Measurements from ENCODE around the gene DLGAP5. TPM values are rescaled to one million over a fixed set of nuclear protein-coding genes. Genes with fewer than 3 reads are reported as not detected.

The DLGAP5 gene
- total and polyA plus RNA-seq, 2 donors (not counting 1 experiment from before 2014, with no cell fraction given), result 8.1 to 10.5 TPM

GRCh38 chr14:55152052-55152753, 39.2 kb downstream of the DLGAP5 start:
- Histone ChIP-seq H3K4me1 (ENCODE audit: control insufficient read depth, extremely low read depth, insufficient read depth, low read length) (peaks cover 4% of the 10 kb centered on the region), H3K36me3 (ENCODE audit: control insufficient read depth, insufficient read depth, low read length) (peaks cover 4% of the 10 kb centered on the region), H2AFZ (ENCODE audit: low read length) (no peak overlapping the region), H3K9ac (ENCODE audit: insufficient read depth, low read length) (no peak overlapping the region), H3K9me3 (ENCODE audit: control insufficient read depth, insufficient read depth, low read depth, low read length) (no peaks in the 10 kb centered on the region), H3K27me3 (ENCODE audit: control insufficient read depth, insufficient read depth, low read length) (no peaks in the 10 kb centered on the region), H3K27ac (ENCODE audit: insufficient read depth, low read length) (peak overlapping the region; percentile 41), H3K4me3 (replicated peaks in 1 of 4; ENCODE audit: control extremely low read depth in 1 of 4, insufficient read depth in 1 of 4, low read depth in 3 of 4, low read length in 4 of 4) (no peak overlapping the region), H3K4me2 (ENCODE audit: extremely low read depth, insufficient read depth, low read length) (peak overlapping the region; percentile 45), H4K20me1 (ENCODE audit: control insufficient read depth, extremely low read depth, insufficient read depth, low read length) (no peaks in the 10 kb centered on the region), H3K79me2 (ENCODE audit: control insufficient read depth, insufficient read depth, low read length) (no peaks in the 10 kb centered on the region)
- peak; percentile 31 to 84 for DNase-seq (ENCODE audit: low read depth in 2 of 2)
- TF ChIP-seq EZH2 (IDR thresholded peaks at IDR 0.05; ENCODE audit: low read length, missing control alignments), result no peak

DNA sequence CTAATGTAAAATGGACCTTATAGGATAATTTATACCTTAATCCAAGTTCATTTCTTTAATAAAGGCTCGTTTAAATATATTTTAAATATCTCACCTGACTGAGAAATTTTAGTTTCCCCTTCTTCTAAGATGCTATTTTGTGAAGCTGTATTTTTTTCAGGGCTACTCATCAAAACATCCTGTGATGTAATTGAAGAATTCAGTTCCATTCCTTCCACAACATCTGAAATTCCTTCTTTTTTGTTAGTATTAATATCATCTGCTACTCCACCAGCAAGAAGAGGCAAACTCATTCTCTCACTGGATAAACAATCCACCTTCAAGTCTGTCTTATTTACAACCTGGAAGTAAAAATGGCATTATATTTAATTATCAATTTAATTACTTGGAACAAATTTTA, 39.8 kb downstream of the DLGAP5 start:
- Histone ChIP-seq H3K36me3 (ENCODE audit: control insufficient read depth, insufficient read depth, low read length) (peaks cover 4% of the 10 kb centered on the region), H3K9me3 (ENCODE audit: control insufficient read depth, insufficient read depth, low read depth, low read length) (no peaks in the 10 kb centered on the region), H4K20me1 (ENCODE audit: control insufficient read depth, extremely low read depth, insufficient read depth, low read length) (no peaks in the 10 kb centered on the region), H3K27ac (ENCODE audit: insufficient read depth, low read length) (peak overlapping the region; percentile 37), H2AFZ (ENCODE audit: low read length) (no peak overlapping the region), H3K9ac (ENCODE audit: insufficient read depth, low read length) (no peak overlapping the region), H3K27me3 (ENCODE audit: control insufficient read depth, insufficient read depth, low read length) (no peaks in the 10 kb centered on the region), H3K79me2 (ENCODE audit: control insufficient read depth, insufficient read depth, low read length) (no peaks in the 10 kb centered on the region), H3K4me3 (replicated peaks in 1 of 4; ENCODE audit: control extremely low read depth in 1 of 4, insufficient read depth in 1 of 4, low read depth in 3 of 4, low read length in 4 of 4) (no peak overlapping the region), H3K4me1 (ENCODE audit: control insufficient read depth, extremely low read depth, insufficient read depth, low read length) (peaks cover 4% of the 10 kb centered on the region), H3K4me2 (ENCODE audit: extremely low read depth, insufficient read depth, low read length) (peak overlapping the region; percentile 45)
- TF ChIP-seq, protein P1, sequence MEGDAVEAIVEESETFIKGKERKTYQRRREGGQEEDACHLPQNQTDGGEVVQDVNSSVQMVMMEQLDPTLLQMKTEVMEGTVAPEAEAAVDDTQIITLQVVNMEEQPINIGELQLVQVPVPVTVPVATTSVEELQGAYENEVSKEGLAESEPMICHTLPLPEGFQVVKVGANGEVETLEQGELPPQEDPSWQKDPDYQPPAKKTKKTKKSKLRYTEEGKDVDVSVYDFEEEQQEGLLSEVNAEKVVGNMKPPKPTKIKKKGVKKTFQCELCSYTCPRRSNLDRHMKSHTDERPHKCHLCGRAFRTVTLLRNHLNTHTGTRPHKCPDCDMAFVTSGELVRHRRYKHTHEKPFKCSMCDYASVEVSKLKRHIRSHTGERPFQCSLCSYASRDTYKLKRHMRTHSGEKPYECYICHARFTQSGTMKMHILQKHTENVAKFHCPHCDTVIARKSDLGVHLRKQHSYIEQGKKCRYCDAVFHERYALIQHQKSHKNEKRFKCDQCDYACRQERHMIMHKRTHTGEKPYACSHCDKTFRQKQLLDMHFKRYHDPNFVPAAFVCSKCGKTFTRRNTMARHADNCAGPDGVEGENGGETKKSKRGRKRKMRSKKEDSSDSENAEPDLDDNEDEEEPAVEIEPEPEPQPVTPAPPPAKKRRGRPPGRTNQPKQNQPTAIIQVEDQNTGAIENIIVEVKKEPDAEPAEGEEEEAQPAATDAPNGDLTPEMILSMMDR (conservative IDR thresholded peaks at IDR 0.05 in 1 of 2, IDR thresholded peaks at IDR 0.05 in 1 of 2; ENCODE audit: low read depth in 1 of 2, low read length in 2 of 2), result no peak
- TF ChIP-seq EZH2 (IDR thresholded peaks at IDR 0.05; ENCODE audit: low read length, missing control alignments), result no peak
- no peak for DNase-seq (ENCODE audit: low read depth in 2 of 2)

GRCh38 chr14:55146425-55146824, 45.0 kb downstream of the DLGAP5 start:
- Histone ChIP-seq H3K9ac (ENCODE audit: insufficient read depth, low read length) (no peak overlapping the region), H3K9me3 (ENCODE audit: control insufficient read depth, insufficient read depth, low read depth, low read length) (no peaks in the 10 kb centered on the region), H3K4me3 (replicated peaks in 1 of 4; ENCODE audit: control extremely low read depth in 1 of 4, insufficient read depth in 1 of 4, low read depth in 3 of 4, low read length in 4 of 4) (no peak overlapping the region), H3K36me3 (ENCODE audit: control insufficient read depth, insufficient read depth, low read length) (peaks cover 17% of the 10 kb centered on the region), H2AFZ (ENCODE audit: low read length) (no peak overlapping the region), H3K79me2 (ENCODE audit: control insufficient read depth, insufficient read depth, low read length) (peaks cover 2% of the 10 kb centered on the region), H3K4me2 (ENCODE audit: extremely low read depth, insufficient read depth, low read length) (no peak overlapping the region), H3K27ac (ENCODE audit: insufficient read depth, low read length) (no peak overlapping the region), H3K27me3 (ENCODE audit: control insufficient read depth, insufficient read depth, low read length) (no peaks in the 10 kb centered on the region), H3K4me1 (ENCODE audit: control insufficient read depth, extremely low read depth, insufficient read depth, low read length) (no peaks in the 10 kb centered on the region), H4K20me1 (ENCODE audit: control insufficient read depth, extremely low read depth, insufficient read depth, low read length) (no peaks in the 10 kb centered on the region)
- TF ChIP-seq, protein P1 (conservative IDR thresholded peaks at IDR 0.05 in 1 of 2, IDR thresholded peaks at IDR 0.05 in 1 of 2; ENCODE audit: low read depth in 1 of 2, low read length in 2 of 2), result no peak
- no peak for TF ChIP-seq EZH2 (IDR thresholded peaks at IDR 0.05; ENCODE audit: low read length, missing control alignments)
- DNase-seq (ENCODE audit: low read depth in 2 of 2), result no peak
